ENCODE data around the gene GAS2L2.

The GAS2L2 gene

GRCh38 chr17:35748341-35748841 lies 4.6 kb downstream of the GAS2L2 start:
- DNase-seq = no peak

GRCh38 chr17:35747540-35748017 lies 5.5 kb downstream of the GAS2L2 start:
- DNase-seq = peak in 54 of 58 donors; percentile 12 to 83 (median 46)

GRCh38 chr17:35745749-35746320 lies 7.2 kb downstream of the GAS2L2 start:
- no peak for DNase-seq

GRCh38 chr17:35745246-35745645 lies 7.8 kb downstream of the GAS2L2 start:
- DNase-seq = no peak

GRCh38 chr17:35744830-35745229 lies 8.2 kb downstream of the GAS2L2 start:
- no peak for DNase-seq

- no peak for DNase-seq
Observed at GRCh38 chr17:35743626-35744328, 9.3 kb downstream of the GAS2L2 start.

- no peak for DNase-seq
Observed at GRCh38 chr17:35742896-35743477, 10.1 kb downstream of the GAS2L2 start.

GRCh38 chr17:35742496-35742895 lies 10.5 kb downstream of the GAS2L2 start:
- DNase-seq = no peak

- peak in 4 of 58 donors; percentile 14 to 33 (median 18) for DNase-seq
Observed at GRCh38 chr17:35740997-35741931, 11.8 kb downstream of the GAS2L2 start.

GRCh38 chr17:35740216-35740615 lies 12.8 kb downstream of the GAS2L2 start:
- no peak for DNase-seq

GRCh38 chr17:35738519-35739133 lies 14.4 kb downstream of the GAS2L2 start:
- no peak for DNase-seq

- DNase-seq = no peak
Observed at GRCh38 chr17:35736236-35736635, 16.8 kb downstream of the GAS2L2 start.

GRCh38 chr17:35735036-35735805 lies 17.8 kb downstream of the GAS2L2 start:
- no peak for DNase-seq

- no peak for DNase-seq
Observed at GRCh38 chr17:35734396-35734795, 18.6 kb downstream of the GAS2L2 start.

- DNase-seq = no peak
Observed at GRCh38 chr17:35733366-35733765, 19.7 kb downstream of the GAS2L2 start.

- DNase-seq = no peak
Observed at GRCh38 chr17:35732806-35733136, 20.3 kb downstream of the GAS2L2 start.

- peak in 2 of 58 donors; percentile 28 to 30 for DNase-seq
Observed at GRCh38 chr17:35731917-35732805, 20.9 kb downstream of the GAS2L2 start.

- peak in 47 of 58 donors; percentile 12 to 75 (median 39) for DNase-seq
Observed at GRCh38 chr17:35731239-35731916, 21.7 kb downstream of the GAS2L2 start, which contains the start of gene RASL10B. RASL10B (plus strand) TSS chr17:35731639; CDS start chr17:35735185, 3,546 bp downstream.
